Endothelial cell of umbilical vein (primary cell): Measurements from ENCODE around the gene GRIN2D.

Source experiments
- CTCF ChIP-seq, 2 donors: IDR thresholded peaks; 1 replicate in 1 of 2; 2 replicates in 1 of 2; pipeline ENCODE4 v1.5.1; 2011; ENCODE audit warnings: low read length in 2 of 2, mild to moderate bottlenecking in 2 of 2, moderate library complexity in 2 of 2, control low read depth in 1 of 2, inconsistent platforms in 1 of 2, low read depth in 1 of 2; ENCODE audit not compliant: insufficient read depth in 1 of 2; ENCODE audit errors: extremely low read depth in 1 of 2
- FOS ChIP-seq: IDR thresholded peaks from 2 replicates; pipeline ENCODE4 v1.6.1; 2011; ENCODE audit warnings: mild to moderate bottlenecking, low read length, moderate library complexity, borderline replicate concordance; ENCODE audit not compliant: insufficient read depth

GRCh38 chr19:48370955-48371354, 22.5 kb upstream of the GRIN2D start:
- TF ChIP-seq FOS (no peak), CTCF (IDR thresholded peaks at IDR 0.05; ENCODE audit: extremely low read depth in 1 of 2, insufficient read depth in 1 of 2, low read depth in 1 of 2, low read length in 2 of 2) (no peak)
